A673 (cell line): ENCODE measurements around the gene CENPX. TPM values are rescaled to one million over a fixed set of nuclear protein-coding genes. Genes with fewer than 3 reads are reported as not detected.

Experiments used
- BruUV-seq: library from RNA; stranded (reverse); fragments of 400-500 nt; replicated peaks from 2 replicates; lab custom pipeline; 2021; lab: Mats Ljungman, UMichigan
- CTCF ChIA-PET: fragments of 300-600 bp; sonication (Branson Sonifier 250); formaldehyde crosslinking; loops from one replicate; lab custom pipeline; 2022; ENCODE audit warnings: antibody characterized with exemption; lab: Charles Lee
- POLR2A ChIA-PET: fragments of 300-600 bp; sonication (Branson Sonifier 250); formaldehyde crosslinking; loops from one replicate; lab custom pipeline; 2022; ENCODE audit warnings: antibody characterized with exemption; ENCODE audit not compliant: low non-redundant PET; lab: Charles Lee
- DNase-seq: peaks from one replicate; pipeline ENCODE4 v3.0.0-alpha.2; 2015; ENCODE audit warnings: low spot score
- H3K27ac ChIP-seq: fragments of 200-600 bp; sonication (generic); 2 replicates; pipeline ENCODE4 v1.5.1; 2016; ENCODE audit warnings: mixed run types, low read depth, mild to moderate bottlenecking, mixed read lengths, antibody characterized with exemption, low read length; ENCODE audit not compliant: poor library complexity, severe bottlenecking
- H3K27me3 ChIP-seq: fragments of 200-600 bp; sonication (generic); replicated peaks from 2 replicates; pipeline ENCODE4 v1.6.1; 2017; ENCODE audit warnings: mixed run types, low read depth, mild to moderate bottlenecking, mixed read lengths, antibody characterized with exemption, low read length; ENCODE audit not compliant: insufficient read depth, poor library complexity
- H3K36me3 ChIP-seq: fragments of 200-600 bp; sonication (generic); 2 replicates; pipeline ENCODE4 v1.6.1; 2016; ENCODE audit warnings: mixed run types, mild to moderate bottlenecking, mixed read lengths, antibody characterized with exemption, low read length; ENCODE audit not compliant: insufficient read depth, poor library complexity, severe bottlenecking
- H3K4me1 ChIP-seq: fragments of 200-600 bp; sonication (generic); 2 replicates; pipeline ENCODE4 v1.6.1; 2017; ENCODE audit warnings: mixed run types, mild to moderate bottlenecking, mixed read lengths, antibody characterized with exemption, low read length; ENCODE audit not compliant: insufficient read depth, poor library complexity, severe bottlenecking
- H3K4me3 ChIP-seq: fragments of 200-600 bp; sonication (generic); 2 replicates; pipeline ENCODE4 v1.5.1; 2016; ENCODE audit warnings: low read depth, mixed run types, mild to moderate bottlenecking, mixed read lengths, low read length; ENCODE audit not compliant: poor library complexity, severe bottlenecking
- H3K9me3 ChIP-seq: fragments of 200-600 bp; sonication (generic); 2 replicates; pipeline ENCODE4 v1.6.1; 2016; ENCODE audit warnings: mixed run types, low read depth, mild to moderate bottlenecking, mixed read lengths, antibody characterized with exemption, low read length; ENCODE audit not compliant: poor library complexity, severe bottlenecking
- EZH2 ChIP-seq: fragments of 200-600 bp; sonication (generic); IDR thresholded peaks from 2 replicates; pipeline ENCODE4 v1.6.1; 2017; ENCODE audit warnings: borderline replicate concordance, low read depth, mild to moderate bottlenecking, mixed read lengths, antibody characterized with exemption, low read length; ENCODE audit not compliant: poor library complexity, severe bottlenecking
- intact Hi-C: fragments of 100-400 bp; cut with micrococcal nuclease; formaldehyde crosslinking; loops from one replicate; pipeline ENCODE4 v1.10.0; 2022; ENCODE audit not compliant: unreplicated experiment
- total RNA-seq: library from RNA; stranded (reverse); gene quantifications from 2 replicates; pipeline ENCODE4 v1.2.3, GENCODE V29; 2021
- TF ChIP-seq, protein P1 (sequence below): fragments of 300-800, 200-600 bp; sonication (generic); conservative IDR thresholded peaks from 2 replicates; pipeline ENCODE4 v1.5.1; 2017; ENCODE audit warnings: low read depth, mild to moderate bottlenecking, antibody characterized with exemption, low read length, moderate library complexity, mixed read lengths

CENPX gene
- total RNA-seq, 1 experiment from 2014 or later, result 165 TPM

DNA sequence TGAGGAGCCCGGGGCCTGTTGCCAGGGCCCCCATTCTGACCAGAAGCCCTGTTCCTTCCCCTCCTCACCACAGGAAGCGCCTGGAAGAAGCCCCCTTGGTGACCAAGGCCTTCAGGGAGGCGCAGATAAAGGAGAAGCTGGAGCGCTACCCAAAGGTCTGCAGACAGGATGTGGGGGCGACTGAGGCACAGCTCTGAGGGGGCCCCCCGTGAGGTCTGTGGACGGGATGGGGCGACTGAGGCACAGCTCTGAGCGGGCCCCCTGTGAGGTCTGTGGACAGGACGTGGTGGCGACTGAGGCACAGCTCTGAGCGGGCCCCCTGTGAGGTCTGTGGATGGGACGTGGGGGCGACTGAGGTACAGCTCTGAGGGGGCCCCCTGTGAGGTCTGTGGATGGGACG, 13.3 kb downstream of the CENPX start:
- Histone ChIP-seq H3K4me3 (no peak overlapping the region), H3K27ac (no peak overlapping the region), H3K4me1 (peaks cover 4% of the 10 kb centered on the region), H3K27me3 (no peaks in the 10 kb centered on the region), H3K9me3 (no peaks in the 10 kb centered on the region), H3K36me3 (no peaks in the 10 kb centered on the region)
- no peak for TF ChIP-seq EZH2
- TF ChIP-seq, protein P1, sequence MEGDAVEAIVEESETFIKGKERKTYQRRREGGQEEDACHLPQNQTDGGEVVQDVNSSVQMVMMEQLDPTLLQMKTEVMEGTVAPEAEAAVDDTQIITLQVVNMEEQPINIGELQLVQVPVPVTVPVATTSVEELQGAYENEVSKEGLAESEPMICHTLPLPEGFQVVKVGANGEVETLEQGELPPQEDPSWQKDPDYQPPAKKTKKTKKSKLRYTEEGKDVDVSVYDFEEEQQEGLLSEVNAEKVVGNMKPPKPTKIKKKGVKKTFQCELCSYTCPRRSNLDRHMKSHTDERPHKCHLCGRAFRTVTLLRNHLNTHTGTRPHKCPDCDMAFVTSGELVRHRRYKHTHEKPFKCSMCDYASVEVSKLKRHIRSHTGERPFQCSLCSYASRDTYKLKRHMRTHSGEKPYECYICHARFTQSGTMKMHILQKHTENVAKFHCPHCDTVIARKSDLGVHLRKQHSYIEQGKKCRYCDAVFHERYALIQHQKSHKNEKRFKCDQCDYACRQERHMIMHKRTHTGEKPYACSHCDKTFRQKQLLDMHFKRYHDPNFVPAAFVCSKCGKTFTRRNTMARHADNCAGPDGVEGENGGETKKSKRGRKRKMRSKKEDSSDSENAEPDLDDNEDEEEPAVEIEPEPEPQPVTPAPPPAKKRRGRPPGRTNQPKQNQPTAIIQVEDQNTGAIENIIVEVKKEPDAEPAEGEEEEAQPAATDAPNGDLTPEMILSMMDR, result no peak
- intact Hi-C loops, result no loop called here
- DNase-seq, result no peak
- ChIA-PET POLR2A (no interaction called here), CTCF (no interaction called here)
- BruUV-seq, result no TSS peak

DNA sequence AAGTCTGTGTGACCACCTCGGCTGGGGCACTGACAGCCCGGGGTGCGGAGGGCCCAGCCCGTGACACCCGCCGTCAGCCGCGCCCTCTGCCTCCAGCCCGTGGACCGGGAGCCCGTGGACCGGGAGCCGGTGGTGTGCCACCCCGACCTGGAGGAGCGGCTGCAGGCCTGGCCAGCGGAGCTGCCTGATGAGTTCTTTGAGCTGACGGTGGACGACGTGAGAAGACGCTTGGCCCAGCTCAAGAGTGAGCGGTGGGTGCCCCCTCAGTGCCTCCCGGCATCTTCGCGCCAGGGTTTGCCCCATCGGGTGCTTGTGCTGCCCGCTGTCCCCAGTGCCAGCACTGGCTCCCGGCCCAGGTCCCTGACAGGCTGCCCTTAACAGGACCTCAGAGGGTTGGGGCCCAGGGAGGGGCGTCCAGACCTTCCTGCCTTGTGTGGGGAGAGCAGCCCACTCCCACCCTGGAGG, 13.7 kb downstream of the CENPX start:
- Histone ChIP-seq H3K9me3 (no peaks in the 10 kb centered on the region), H3K4me1 (peaks cover 2% of the 10 kb centered on the region), H3K27me3 (no peaks in the 10 kb centered on the region), H3K36me3 (no peaks in the 10 kb centered on the region), H3K27ac (no peak overlapping the region), H3K4me3 (no peak overlapping the region)
- TF ChIP-seq, protein P1, result no peak
- no peak for TF ChIP-seq EZH2
- ChIA-PET POLR2A (no interaction called here), CTCF (no interaction called here)
- BruUV-seq, result no TSS peak
- DNase-seq, result no peak
- intact Hi-C loops, result no loop called here

DNA sequence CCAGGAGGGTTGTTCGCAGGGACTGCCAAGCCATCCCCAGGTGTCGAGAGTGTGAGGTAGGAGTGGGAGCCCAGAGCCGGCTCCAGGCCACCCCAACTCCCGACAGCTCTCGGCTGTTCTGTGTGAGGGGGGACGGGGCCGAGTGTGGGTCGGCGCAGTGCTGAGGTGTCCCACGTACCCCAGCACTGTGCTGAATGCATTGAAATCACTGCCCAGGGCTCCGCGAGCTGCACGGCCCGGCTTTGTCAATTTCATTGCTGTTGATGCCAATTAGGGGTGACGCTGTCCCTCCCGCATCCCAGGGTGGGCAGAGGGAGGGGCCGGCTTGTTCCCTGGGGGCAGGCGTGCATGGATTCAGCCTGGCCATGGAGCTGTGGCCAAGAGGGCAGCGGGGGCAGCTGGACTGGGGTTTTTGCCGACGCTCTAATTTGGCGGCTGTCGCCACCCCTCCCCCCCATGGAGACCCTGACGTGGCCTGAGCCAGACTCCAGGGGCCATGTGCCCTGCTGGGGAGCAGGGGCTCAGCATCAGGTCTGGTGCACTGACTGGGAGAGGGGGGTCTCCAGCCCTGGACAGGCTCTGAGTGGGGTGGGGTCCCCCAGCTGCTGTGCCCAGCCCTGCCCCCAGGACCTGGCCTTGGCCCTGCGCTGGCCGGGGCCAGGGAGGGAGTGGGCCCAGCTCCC, 14.3 kb downstream of the CENPX start:
- DNase-seq, result no peak
- no TSS peak for BruUV-seq
- Histone ChIP-seq H3K27me3 (no peaks in the 10 kb centered on the region), H3K4me3 (no peak overlapping the region), H3K9me3 (no peaks in the 10 kb centered on the region), H3K27ac (no peak overlapping the region), H3K36me3 (no peaks in the 10 kb centered on the region), H3K4me1 (peaks cover 8% of the 10 kb centered on the region)
- intact Hi-C loops, result no loop called here
- ChIA-PET CTCF (no interaction called here), POLR2A (no interaction called here)
- no peak for TF ChIP-seq EZH2
- TF ChIP-seq, protein P1, result no peak
